Stimulated activated CD4-positive, alpha-beta T cell treated with anti-CD3 and anti-CD28 coated beads, Interleukin-1b, Interleukin-23, amount 100 ng/mL, for 24 hours (primary cell): ENCODE results near the gene GRIFIN.

ENCODE experiments used
- DNase-seq, 4 experiments: peaks; one replicate each; pipeline ENCODE4 v3.0.0-alpha.2; 2020; ENCODE audit warnings: low read depth in 4 of 4, low spot score in 1 of 4

The GRIFIN gene

DNA sequence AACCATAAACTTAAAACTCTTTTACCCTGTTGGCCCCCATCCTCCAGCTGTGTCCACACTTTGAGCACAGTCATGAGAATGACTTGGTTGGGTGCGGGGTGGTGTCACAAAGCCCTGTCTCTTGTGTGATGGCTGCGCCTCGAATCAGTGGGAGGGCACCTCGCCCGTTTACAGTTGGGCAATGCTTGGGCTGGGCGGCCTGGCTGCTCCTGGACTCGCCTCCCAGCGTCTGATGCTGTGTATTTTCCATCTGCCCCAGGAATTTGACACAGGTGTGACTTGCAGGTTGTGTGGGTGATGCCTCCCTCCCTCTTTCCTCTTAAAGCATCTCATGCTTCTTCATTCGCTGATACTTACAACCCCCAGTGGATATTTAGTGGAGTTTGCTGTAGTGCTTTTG is 39.1 kb downstream of the GRIFIN start:
- no peak for DNase-seq

DNA sequence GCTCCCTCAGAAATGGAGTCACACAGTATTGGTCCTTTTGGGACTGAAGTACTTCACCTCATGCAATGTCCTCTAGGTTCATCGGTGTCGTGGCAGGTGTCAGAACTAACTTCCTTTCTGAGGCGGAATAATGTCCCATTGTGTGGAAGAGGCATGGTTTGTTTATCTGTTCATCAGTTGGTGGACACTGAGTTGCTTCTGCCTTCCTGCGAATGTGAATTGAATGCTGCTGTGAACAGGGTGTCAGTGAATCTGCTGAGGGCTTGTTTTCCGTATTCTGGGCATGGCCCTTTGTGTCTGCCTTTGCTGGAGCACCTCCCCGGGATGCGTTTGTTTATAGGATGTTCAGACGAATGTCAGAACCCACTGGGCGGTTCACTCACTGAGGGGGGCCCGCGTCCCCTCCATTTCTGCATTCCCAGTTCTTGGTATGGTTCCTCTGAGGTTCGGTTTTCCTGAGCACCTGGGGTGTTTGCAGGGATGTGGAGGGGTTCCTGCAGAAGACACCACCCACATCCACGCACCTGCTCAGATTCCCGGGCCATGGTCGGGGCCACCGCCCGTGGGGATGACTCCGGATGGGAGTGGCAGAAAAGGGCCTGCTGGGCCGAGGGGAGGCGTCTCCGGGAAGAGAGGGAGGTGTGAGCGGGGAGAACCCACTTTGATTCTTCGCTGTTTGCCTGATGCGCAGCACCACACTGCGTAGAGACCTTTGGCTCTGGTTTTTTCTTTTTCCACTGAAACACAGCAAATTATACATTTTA is 39.7 kb downstream of the GRIFIN start:
- DNase-seq: no peak

DNA sequence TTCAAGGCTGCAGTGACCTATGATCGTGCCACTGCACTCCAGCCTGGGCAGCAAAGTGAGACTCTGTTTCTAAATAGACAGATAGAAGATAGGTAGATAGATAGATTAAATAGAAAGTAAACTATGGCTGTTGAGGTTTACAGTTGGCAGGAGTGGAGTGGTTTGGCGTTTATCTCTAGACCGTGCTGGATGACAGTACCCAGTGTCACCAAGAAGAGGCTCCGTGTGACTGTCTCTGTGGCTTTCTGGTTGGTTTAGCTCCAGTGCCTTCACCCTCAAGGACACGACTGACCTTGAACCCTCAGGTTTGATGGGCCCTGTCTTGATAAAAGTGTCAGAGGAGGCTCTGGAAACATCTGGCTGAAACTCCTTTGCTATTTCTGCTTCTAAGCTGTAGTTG is 41.1 kb downstream of the GRIFIN start:
- DNase-seq: no peak

DNA sequence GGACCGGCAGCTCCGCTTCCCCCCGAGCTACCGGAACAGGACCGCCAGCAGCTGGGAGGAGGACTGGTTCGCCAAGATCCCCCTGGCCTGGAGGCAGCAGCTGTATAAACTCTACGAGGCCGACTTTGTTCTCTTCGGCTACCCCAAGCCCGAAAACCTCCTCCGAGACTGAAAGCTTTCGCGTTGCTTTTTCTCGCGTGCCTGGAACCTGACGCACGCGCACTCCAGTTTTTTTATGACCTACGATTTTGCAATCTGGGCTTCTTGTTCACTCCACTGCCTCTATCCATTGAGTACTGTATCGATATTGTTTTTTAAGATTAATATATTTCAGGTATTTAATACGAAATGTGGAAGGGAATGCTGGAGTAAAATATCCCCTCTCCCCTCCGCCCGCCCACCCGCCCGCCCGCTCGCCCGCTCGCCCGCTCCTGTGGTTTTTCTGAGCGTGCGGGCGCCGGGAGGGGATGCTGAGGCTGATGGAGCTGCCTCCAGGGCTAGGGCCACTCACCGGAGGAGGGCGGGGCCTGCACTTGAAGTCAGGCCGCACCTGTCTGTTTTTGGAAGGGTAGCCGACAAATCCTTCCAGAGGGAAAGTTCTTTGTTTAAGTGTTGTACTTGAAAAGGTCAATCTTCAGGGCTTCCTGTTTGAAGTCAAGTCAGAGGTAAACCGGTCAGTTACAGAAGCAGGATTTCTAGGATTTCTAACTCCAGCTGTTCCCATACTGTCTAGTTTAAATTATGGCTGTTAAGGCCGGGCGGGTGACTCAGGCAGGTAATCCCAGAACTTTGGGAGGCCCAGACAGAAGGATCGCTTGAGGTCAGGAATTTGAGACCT is 42.3 kb downstream of the GRIFIN start:
- DNase-seq: no peak

DNA sequence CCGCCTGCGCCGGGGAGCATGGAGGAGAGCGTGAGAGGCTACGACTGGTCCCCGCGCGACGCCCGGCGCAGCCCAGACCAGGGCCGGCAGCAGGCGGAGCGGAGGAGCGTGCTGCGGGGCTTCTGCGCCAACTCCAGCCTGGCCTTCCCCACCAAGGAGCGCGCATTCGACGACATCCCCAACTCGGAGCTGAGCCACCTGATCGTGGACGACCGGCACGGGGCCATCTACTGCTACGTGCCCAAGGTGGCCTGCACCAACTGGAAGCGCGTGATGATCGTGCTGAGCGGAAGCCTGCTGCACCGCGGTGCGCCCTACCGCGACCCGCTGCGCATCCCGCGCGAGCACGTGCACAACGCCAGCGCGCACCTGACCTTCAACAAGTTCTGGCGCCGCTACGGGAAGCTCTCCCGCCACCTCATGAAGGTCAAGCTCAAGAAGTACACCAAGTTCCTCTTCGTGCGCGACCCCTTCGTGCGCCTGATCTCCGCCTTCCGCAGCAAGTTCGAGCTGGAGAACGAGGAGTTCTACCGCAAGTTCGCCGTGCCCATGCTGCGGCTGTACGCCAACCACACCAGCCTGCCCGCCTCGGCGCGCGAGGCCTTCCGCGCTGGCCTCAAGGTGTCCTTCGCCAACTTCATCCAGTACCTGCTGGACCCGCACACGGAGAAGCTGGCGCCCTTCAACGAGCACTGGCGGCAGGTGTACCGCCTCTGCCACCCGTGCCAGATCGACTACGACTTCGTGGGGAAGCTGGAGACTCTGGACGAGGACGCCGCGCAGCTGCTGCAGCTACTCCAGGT is 43.1 kb downstream of the GRIFIN start:
- DNase-seq: no peak

DNA sequence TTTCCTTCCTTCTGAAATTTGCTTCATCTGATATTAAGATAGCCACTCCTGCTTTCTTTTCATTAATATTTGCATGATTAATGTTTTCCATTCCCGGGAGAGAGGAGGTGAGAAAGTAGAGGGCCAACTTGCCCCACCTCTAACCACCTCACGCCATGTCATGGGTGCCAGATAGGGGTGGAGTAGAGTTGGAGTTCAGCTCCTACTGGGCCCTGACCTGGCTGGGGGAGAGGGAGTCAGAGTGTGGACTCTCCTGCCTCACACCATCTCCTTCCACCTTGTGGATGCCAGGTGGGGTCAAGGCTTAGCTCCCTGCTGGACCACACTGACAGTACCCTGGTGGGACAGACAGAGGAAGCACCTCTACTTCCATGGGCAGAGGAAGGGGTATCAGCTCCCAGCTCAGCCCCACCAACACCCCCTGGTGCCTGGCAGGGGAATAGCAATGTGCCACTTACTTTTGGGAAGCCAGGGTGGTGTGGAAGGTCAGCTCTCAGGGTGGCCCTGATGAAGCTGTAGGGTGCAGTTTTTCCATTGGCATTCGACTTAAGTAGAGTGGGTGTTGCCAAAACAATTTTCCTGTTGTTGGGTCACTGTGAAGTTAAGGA is 44.8 kb downstream of the GRIFIN start:
- peak in 2 of 4 experiments; percentile 13 to 28 for DNase-seq

DNA sequence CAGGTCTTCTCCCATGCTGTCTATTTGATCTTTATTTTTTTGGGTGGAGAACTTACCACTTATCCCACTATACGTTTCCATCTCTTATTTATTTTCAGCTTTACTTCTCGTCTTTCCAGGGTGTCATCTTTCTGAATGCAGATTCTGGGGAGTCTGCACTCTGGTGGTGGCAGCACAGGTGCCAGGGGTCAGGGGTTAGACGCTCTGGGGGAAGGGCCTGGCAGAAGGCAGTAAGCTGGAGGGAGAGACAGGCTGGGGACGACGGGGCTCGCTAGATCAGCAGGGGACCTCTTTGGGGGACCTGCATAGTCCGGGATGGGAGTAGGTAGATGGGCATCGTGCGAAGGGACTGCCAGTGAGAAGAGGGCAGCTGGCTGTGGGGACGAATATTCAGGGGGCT is 50.4 kb downstream of the GRIFIN start:
- no peak for DNase-seq
